HG03354 (cell line): Measurements from ENCODE around the gene STIL.
"Not testable (repeated sequence)": the region's sequence is repeated elsewhere in the genome, so short reads cannot be mapped to it uniquely, and the experiment has no call there.

ENCODE experiments used
- ATAC-seq: cut with Tn5 transposase; IDR thresholded peaks from one replicate; pipeline ENCODE4 v1.9.1; 2021; ENCODE audit warnings: mild to moderate bottlenecking; ENCODE audit not compliant: unreplicated experiment, poor library complexity, severe bottlenecking

Gene STIL

DNA sequence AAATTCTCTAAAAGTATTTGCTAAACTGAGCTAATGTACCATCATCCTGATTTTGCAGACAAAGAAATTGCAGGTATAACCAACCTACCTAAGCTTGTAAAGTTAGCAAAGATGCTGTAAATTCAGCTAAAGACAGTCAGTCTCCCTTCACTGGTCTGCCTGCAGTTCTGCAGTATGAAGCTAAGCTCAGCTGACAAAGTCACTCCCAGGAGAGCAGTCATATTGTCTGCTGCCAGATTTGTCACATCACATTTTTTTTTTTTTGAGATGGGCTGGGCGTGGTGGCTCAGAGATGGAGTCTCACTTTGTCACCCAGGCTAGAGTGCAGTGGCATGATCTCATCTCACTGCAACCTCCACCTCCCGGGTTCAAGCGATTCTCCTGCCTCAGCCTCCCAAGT lies 10.7 kb upstream of the STIL start:
- no peak for ATAC-seq

DNA sequence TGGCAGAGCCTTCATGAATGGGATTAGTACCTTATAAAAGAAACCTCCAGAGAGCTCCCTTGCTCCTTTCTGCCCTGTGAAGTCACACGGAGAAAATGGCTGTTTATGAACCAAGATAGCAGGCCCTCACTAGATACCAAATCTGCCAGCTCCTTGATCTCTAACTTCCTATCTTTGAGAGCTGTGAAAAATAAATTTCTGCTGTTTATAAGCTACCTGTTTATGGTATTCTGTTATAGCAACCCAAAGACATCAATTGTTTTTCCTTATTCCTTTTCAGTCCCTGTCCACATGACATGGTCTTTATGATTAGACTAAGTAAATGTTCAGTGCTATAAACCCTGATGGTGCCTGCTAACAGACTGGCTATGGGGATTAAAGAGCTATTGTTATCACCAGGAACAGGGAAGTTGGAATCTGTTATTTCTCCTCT lies 9.7 kb upstream of the STIL start:
- ATAC-seq = no peak

DNA sequence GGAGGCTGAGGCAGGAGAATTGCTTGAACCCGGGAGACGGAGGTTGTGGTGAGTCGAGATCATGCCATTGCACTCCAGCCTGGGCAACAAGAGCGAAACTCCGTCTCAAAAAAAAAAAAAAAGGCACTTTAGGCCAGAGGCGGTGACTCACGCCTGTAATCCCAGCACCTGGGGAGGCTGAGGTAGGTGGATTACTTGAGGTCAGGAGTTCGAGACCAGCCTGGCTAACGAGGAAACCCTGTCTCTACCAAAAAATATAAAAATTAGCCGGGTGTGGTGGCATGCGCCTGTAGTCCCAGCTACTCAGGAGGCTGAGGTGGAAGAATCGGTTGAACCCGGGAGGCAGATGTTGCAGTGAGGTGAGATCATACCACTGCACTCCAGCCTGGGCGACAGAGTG lies 6.0 kb upstream of the STIL start:
- ATAC-seq = not testable (repeated sequence)

DNA sequence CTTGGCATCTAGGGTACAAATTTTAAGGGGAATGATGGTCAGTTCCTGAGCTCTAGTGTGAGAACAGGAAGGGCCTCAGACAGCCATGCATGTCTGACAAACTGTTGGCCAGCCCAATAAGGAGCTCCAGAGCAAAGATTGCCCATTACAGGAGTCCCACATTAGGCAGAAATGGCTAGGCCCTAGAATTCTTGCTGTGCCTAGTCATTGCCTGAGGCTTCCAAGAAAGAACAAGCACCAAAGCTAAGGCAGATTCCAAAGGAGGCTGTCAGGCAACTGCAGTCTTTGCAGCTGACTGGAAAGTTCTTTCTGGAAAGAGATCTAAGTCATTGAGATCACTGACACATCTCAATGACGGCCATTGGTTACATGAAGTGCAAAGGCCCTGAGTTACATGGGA lies 3.9 kb upstream of the STIL start:
- no peak for ATAC-seq

DNA sequence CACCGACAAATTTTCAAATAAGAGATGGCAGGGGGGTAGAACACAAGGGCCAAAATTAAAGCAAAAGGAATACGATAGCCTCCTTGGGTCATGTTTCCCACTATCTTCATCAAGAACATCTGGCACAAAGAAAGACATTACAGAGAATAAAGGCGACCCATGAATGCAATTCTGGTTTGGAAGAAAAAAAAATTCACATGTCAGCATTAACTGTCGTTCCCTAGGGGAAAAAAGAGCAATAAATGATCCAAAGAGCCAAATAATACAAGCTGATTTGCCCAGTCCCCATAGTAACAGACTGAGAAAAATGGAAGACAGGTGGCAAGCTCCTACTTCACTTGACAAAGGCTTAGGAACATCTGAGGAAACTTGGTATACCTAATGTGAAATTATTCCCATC lies 4.5 kb downstream of the STIL start:
- no peak for ATAC-seq

DNA sequence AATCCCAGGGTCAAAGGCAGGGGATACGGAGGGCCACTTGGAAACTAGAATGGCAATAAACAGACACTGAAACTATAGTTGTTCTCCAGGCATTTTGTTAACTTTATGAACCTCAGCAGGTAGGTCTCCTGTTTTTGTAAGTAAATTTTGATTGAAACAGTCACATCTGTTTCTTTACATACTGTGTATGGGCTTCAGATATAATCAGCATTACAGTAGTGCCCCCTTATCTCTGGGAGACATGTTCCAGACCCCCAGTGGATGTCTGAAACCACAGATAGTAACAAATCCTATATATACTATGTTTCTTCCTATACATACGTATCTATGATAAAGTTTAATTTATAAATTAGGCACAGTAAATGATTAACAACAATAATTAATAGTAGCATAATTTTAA lies 11.5 kb downstream of the STIL start:
- no peak for ATAC-seq

DNA sequence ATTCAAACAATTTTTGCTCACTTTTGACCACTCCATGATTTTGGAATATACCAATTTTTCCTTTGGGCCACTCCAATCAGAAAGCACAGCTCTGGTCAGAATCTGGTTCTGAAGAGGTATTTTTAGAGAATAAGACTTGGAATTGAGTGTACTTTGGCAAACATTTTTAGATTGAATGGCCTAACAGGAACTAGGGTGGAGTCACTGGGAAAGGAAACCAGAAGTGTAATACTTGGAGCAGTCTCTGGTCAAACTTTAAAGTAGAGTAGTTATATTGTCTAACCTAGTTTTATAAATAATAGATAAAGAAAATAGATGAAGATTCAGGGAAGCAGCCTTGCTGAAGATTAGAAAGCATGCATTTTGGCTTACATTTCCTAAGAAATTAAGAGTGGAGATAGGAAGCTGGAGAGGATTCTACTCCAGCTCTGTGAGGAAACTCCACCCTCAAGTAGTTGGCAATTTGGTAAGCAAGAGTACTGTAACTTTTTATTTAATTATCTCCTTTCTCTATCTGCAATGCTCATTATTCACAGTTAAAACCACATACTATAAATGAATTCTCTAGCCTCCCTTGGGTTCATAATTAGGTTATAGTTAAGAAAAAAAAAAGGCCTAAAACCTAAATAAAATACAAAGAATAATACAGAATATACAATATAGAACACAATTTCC lies 15.8 kb downstream of the STIL start:
- no peak for ATAC-seq

DNA sequence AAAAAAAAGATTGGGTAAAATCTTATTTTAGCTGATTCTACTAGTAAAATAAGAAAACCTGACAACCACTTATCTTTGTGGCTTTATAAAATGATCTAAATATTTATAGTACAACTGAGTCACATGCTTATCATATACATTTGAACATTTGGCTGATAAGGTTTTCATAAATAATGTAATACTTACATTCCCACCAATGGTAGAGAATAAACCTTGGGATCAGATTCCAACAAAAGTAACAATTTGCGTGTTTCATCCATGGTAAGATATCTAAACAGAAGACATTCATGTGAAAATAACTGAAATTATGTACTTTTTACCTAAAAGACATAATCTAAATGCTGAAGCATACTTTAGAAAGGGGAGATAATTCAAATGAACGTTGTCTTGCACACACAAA lies 18.4 kb downstream of the STIL start:
- ATAC-seq = no peak

DNA sequence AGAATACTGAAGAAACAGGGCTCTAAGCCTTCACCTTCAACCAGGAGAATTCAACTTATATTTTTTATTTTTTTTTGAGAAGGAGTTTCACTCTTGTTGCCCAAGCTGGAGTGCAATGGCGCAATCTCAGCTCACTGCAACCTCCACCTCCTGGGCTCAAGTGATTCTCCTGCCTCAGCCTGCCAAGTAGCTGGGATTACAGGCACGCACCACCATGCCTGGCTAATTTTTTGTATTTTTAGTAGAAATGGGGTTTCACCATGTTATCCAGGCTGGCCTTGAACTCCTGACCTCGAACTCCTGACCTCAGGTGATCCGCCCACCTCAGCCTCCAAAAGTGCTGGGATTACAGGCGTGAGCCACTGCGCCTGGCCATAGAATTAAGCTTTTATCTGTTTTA lies 19.1 kb downstream of the STIL start:
- ATAC-seq = not testable (repeated sequence)

DNA sequence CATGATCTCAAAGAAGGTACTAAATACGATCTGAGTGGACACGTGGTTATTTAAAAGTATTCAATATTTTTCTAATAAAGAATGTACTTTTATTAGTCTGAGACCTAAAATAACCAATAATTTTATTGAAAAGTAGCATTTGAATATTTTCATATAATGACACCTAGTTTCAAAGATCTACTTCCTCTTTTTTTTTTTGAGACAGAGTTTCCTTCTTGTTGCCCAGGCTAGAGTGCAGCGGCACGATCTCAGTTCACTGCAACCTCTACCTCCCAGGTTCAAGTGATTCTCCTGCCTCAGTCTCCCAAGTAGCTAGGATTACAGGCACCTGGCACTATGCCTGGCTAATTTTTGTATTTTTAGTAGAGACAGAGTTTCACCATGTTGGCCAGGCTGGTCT lies 25.8 kb downstream of the STIL start:
- ATAC-seq = not testable (repeated sequence)

DNA sequence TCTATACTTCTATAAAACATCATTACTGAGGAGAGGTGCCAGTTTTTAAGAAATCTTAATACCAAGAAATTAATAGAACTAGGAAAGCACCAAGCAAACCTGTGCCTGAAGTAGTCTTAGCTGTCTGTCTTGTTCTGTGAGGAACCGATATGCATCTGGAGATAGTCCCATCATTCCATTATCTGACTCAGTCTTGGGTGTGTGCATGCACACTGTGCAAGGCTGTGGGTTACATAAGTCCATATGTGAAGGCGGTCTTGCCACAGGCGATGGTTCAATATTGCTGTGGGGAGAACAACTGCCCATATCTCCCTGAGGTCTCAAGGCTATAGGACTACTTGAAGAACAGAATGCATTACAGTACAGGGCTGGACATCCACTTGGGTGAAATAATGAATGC lies 33.8 kb downstream of the STIL start:
- ATAC-seq = no peak

DNA sequence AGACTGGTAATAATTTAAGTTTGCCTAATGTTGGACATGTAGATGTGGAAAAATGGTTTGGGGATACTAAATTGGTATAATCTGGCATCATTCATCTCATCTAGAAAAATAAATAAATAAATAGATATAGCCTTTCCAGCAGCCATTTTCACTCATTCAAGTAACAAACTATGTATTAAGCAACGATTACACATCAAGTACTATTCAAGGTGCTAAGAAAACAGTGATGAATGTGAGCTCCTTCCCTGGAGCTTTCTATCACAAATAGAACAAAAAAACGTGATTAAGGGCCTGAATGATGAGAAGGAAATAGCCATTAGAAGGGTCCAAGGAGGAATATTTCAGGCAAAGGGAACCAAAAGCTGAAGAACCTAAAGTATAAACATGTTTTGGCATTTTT lies 37.1 kb downstream of the STIL start:
- ATAC-seq = no peak

DNA sequence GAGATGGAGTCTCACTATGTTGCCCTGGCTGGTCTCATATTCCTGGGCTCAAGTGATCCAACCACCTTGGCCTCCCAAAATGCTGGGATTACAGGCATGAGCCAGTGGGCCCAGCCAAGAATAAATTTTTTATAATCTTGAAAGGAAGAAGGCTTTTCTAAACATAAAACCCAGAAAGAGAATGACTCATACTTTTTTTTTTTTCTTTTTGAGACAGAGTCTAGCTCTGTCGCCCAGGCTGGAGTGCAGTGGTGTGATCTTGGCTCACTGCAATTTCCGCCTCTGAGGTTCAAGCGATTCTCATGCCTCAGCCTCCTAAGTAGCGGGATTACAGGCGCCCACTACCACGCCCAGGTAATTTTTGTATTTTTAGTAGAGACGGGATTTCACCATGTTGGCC lies 38.1 kb downstream of the STIL start:
- not testable (repeated sequence) for ATAC-seq

DNA sequence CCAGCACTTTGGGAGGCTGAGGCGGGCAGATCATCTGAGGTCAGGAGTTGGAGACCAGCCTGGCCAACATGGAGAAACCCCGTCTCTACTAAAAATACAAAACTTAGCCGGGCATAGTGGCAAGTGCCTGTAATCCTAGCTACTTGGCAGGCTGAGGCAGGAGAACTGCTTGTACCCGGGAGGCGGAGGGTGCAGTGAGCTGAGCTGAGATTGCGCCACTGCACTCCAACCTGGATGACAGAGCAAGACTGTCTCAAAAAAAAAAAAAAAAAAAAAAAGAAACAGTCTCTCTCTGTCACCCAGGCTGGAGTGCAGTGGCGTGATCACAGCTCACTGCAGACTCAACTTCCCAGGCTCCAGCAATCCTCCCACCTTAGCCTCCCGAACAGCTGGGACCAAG lies 48.4 kb downstream of the STIL start:
- not testable (repeated sequence) for ATAC-seq

DNA sequence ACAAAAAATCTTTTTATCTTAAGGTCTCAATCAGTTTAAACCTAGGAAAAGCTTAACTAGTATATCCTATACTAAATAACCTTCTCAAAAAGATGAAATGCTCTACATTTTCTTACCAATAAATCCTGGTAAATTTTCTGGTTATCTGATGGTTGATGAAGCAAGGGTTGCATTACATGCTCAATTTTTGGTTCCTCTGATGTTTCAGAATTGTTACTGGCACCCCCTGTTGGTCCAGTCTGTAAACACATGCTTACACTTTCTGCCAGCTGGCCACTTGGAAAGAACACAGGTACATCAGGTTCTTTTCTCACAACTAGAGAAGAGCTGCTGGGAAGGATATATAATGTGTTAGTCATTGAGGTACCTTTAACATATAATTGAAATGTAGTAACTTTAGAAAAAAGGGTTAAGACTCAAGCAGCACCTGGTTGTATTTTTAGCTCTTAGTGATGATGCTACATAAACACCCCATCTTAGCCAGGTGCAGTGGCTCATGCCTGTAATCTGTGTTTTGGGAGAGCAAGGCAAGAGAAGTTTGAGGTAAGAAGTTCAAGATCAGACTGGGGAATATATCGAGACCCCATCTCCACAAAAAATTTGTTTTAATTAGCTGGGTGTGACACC lies 51.0 kb downstream of the STIL start:
- ATAC-seq = peak; percentile 79

DNA sequence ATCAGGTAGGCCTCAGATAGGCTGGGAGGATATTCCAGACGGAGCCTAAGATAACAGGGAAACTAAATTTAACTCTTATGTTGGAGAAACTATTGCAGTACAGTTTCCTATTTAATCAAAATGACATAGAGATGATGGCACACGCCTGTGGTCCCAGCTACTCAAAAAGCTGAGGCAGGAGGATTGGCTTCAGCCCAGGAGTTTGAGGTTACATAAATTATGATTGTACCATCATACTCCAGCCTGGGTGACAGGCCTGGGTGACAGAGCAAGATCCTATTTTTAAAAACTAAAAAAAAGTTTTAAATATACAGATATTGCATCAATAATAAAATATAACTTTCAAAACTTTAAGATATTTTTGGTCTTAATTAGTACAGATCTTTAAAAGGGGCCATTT lies 56.7 kb downstream of the STIL start:
- no peak for ATAC-seq

DNA sequence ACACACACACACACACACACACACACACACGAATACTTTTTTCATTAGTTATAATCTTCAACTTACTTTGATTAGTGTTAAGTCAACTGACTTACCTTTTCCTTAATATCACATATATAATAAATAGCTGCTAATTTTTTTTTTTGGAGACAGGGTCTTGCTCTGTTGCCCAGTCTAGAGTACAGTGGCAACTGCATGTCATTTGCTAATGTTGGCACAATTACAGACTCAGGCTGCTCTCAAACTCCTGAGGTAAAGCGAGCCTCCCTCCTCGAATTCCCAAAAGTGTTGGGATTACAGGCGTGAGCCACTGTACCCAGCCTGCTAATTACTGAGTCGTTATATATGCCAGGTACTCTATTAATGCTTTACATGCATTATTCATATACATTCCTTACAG lies 61.2 kb downstream of the STIL start:
- no peak for ATAC-seq

DNA sequence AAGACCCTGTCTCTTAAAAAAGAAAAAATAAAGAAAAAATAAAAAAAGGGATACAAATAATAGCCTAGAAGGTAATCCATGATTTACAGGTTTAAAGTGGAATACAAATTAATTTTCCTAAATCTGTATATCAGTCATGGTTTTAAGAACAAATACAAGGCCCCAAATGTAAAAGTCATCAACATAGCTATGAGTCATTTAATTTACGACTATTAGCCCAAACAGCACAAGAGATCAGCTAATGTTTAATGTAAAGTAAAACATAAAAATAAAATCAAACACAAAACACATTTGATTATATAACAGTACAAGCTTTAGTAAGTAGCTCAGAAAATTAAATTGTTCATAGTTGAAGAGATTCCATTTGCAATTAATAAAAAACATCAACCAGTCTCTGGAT lies 61.6 kb downstream of the STIL start:
- no peak for ATAC-seq

DNA sequence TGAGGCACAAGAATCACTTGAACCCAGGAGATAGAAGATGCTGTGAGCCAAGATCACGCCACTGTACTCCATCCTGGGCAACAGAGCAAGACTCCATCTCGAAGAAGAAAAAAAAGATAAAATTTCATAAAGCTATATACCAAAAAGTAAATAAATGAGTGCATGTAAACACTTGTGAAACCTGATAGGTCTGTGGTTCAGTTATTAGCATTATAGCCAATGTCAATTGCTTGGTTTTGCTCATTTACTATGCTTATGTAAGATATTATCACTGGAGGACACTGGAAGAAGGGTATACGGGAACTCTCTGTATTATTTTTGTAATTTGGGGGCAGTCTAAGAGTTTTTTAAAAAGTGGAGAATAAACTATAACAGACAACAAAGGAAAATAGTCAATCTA lies 64.2 kb downstream of the STIL start:
- ATAC-seq = no peak

DNA sequence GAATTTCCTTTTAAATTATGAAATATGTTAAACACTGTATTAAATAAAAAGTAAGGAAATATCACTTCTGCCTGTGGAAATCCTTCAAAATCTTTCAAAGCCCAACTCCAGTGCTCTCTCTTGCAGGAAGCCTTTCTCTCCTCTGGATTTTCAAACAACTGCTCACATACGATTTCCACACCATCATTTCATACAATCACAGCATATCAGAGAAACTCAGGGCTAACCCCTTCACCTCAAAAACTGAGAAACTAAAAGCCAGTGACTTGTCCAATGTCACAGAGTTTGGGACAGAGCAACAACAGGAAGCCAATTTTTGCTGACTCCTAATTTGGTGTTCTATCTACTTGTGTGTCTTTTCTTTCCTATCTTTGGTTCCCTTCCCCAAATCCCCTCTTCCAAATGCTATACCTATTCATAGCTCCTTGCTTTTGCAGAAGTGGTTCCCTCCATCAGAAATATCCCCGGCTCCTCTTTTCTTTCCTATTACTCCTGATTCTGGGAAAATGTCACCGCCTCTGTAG lies 69.5 kb downstream of the STIL start:
- no peak for ATAC-seq

DNA sequence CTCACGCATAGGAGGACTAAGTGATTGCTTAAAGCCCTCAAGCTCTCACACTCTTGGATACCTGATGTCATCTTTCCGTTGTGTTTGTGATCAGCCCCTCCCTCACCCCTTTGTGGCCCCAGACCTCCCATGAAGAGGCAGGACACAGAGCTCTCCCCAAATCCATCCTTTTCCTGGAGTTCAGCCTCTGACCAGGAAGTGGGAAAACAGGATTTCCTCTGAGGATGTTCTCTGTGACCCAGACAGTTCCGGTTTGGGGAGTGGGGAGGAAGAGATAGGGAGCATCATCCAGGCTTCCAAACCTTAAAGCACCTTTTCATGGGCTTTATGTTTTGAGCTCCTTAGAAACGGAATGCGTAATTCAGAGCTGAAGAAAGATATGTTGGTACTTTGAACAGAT lies 70.0 kb downstream of the STIL start:
- no peak for ATAC-seq
